ENCODE data around the gene SYCP2.

GRCh38 chr20:59871096-59871495, 62.3 kb downstream of the SYCP2 start:
- TF ChIP-seq CTCF (IDR thresholded peaks at IDR 0.05) (no peak), POLR2AphosphoS5 (IDR thresholded peaks at IDR 0.05) (no peak), POLR2A (IDR thresholded peaks at IDR 0.05) (no peak)
